Stimulated activated CD4-positive, alpha-beta T cell treated with anti-CD3 and anti-CD28 coated beads, Interleukin-2, amount 100 ng/mL, for 48 hours (primary cell): ENCODE results near the gene INF2.

Source experiments
- DNase-seq, 2 donors: peaks; one replicate each; pipeline ENCODE4 v3.0.0-alpha.2; 2020

INF2 gene

GRCh38 chr14:104691546-104692260, 2.3 kb downstream of the INF2 start:
- DNase-seq: no peak

GRCh38 chr14:104692261-104692938, 3.0 kb downstream of the INF2 start:
- no peak for DNase-seq

- DNase-seq: no peak
Observed at GRCh38 chr14:104692939-104693315, 3.5 kb downstream of the INF2 start.

GRCh38 chr14:104693482-104694431, 4.3 kb downstream of the INF2 start:
- no peak for DNase-seq

- DNase-seq: no peak
Observed at GRCh38 chr14:104694475-104694950, 5.1 kb downstream of the INF2 start.

- peak in 1 of 2 donors; percentile 25 for DNase-seq
Observed at GRCh38 chr14:104694991-104695659, 5.7 kb downstream of the INF2 start.

- DNase-seq: no peak
Observed at GRCh38 chr14:104695660-104696000, 6.2 kb downstream of the INF2 start.

- DNase-seq: no peak
Observed at GRCh38 chr14:104696671-104697316, 7.4 kb downstream of the INF2 start.

- no peak for DNase-seq
Observed at GRCh38 chr14:104697317-104697703, 7.9 kb downstream of the INF2 start.

GRCh38 chr14:104697892-104698583, 8.6 kb downstream of the INF2 start:
- DNase-seq: no peak

- no peak for DNase-seq
Observed at GRCh38 chr14:104698688-104699425, 9.4 kb downstream of the INF2 start.

- DNase-seq: no peak
Observed at GRCh38 chr14:104699426-104699748, 10.0 kb downstream of the INF2 start.

- DNase-seq: no peak
Observed at GRCh38 chr14:104700225-104700651, 10.8 kb downstream of the INF2 start.

- no peak for DNase-seq
Observed at GRCh38 chr14:104700747-104701217, 11.4 kb downstream of the INF2 start.

- DNase-seq: no peak
Observed at GRCh38 chr14:104701383-104702076, 12.1 kb downstream of the INF2 start.

- DNase-seq: no peak
Observed at GRCh38 chr14:104702106-104702505, 12.7 kb downstream of the INF2 start.

- no peak for DNase-seq
Observed at GRCh38 chr14:104702673-104703072, 13.3 kb downstream of the INF2 start.

- no peak for DNase-seq
Observed at GRCh38 chr14:104703269-104703668, 13.9 kb downstream of the INF2 start.

GRCh38 chr14:104704252-104704651, 14.8 kb downstream of the INF2 start:
- no peak for DNase-seq

- DNase-seq: no peak
Observed at GRCh38 chr14:104705340-104706047, 16.1 kb downstream of the INF2 start.
